Trophoblast cell (in vitro differentiated cells and primary cell): Measurements from ENCODE around the gene HUWE1.

Experiments
- DNase-seq, 2 donors: peaks; one replicate each; pipeline ENCODE4 v3.0.0-alpha.2; 2016
- H2AFZ ChIP-seq: 2 replicates; pipeline ENCODE4 v1.6.1; 2013; ENCODE audit warnings: low read length, moderate library complexity, mild to moderate bottlenecking; ENCODE audit not compliant: insufficient read depth, poor library complexity
- H2AK5ac ChIP-seq: 2 replicates; pipeline ENCODE4 v1.6.1; 2013; ENCODE audit warnings: mild to moderate bottlenecking, low read length
- H2BK120ac ChIP-seq: 2 replicates; pipeline ENCODE4 v1.6.1; 2013; ENCODE audit warnings: low read length, mild to moderate bottlenecking, moderate library complexity; ENCODE audit not compliant: insufficient read depth, poor library complexity
- H2BK12ac ChIP-seq: 2 replicates; pipeline ENCODE4 v1.6.1; 2013; ENCODE audit warnings: mild to moderate bottlenecking, low read length, moderate library complexity
- H2BK5ac ChIP-seq: 2 replicates; pipeline ENCODE4 v1.6.1; 2013; ENCODE audit warnings: low read length, low read depth, moderate library complexity, mild to moderate bottlenecking; ENCODE audit not compliant: poor library complexity
- H3K14ac ChIP-seq: 2 replicates; pipeline ENCODE4 v1.6.1; 2013; ENCODE audit warnings: mild to moderate bottlenecking, low read length
- H3K18ac ChIP-seq: 2 replicates; pipeline ENCODE4 v1.6.1; 2013; ENCODE audit warnings: mild to moderate bottlenecking, low read length
- H3K23ac ChIP-seq: 2 replicates; pipeline ENCODE4 v1.6.1; 2013; ENCODE audit warnings: low read length
- H3K27ac ChIP-seq: 2 replicates; pipeline ENCODE4 v1.5.1; 2013; ENCODE audit warnings: low read depth, mild to moderate bottlenecking, inconsistent platforms, low read length, moderate library complexity
- H3K27me3 ChIP-seq: 2 replicates; pipeline ENCODE4 v1.6.1; 2013; ENCODE audit warnings: inconsistent platforms, mild to moderate bottlenecking, low read length, moderate library complexity; ENCODE audit not compliant: insufficient read depth
- H3K36me3 ChIP-seq, 2 experiments: 1 replicate in 1 of 2; 2 replicates in 1 of 2; pipeline ENCODE4 v1.6.1; 2013; ENCODE audit warnings: low read length in 2 of 2, mild to moderate bottlenecking in 2 of 2, moderate library complexity in 1 of 2; ENCODE audit not compliant: insufficient read depth in 2 of 2, control insufficient read depth in 1 of 2
- H3K4ac ChIP-seq: 2 replicates; pipeline ENCODE4 v1.6.1; 2013; ENCODE audit warnings: low read depth, mild to moderate bottlenecking, low read length, moderate library complexity
- H3K4me1 ChIP-seq, 2 experiments: 1 replicate in 1 of 2; 2 replicates in 1 of 2; pipeline ENCODE4 v1.6.1; 2013; ENCODE audit warnings: low read length in 2 of 2, mild to moderate bottlenecking in 2 of 2, moderate library complexity in 1 of 2; ENCODE audit not compliant: insufficient read depth in 2 of 2, control insufficient read depth in 1 of 2
- H3K4me2 ChIP-seq: 2 replicates; pipeline ENCODE4 v1.6.1; 2013; ENCODE audit warnings: inconsistent platforms, mild to moderate bottlenecking, low read length, moderate library complexity
- H3K4me3 ChIP-seq: 2 replicates; pipeline ENCODE4 v1.5.1; 2013; ENCODE audit warnings: mild to moderate bottlenecking, low read depth, low read length, inconsistent platforms
- H3K79me1 ChIP-seq: one replicate; pipeline ENCODE4 v1.6.1; 2013; ENCODE audit warnings: low read length
- H3K79me2 ChIP-seq: 2 replicates; pipeline ENCODE4 v1.6.1; 2013; ENCODE audit warnings: low read length, mild to moderate bottlenecking; ENCODE audit not compliant: control insufficient read depth, insufficient read depth, poor library complexity
- H3K9ac ChIP-seq: 2 replicates; pipeline ENCODE4 v1.6.1; 2013; ENCODE audit warnings: mild to moderate bottlenecking, low read length
- H3K9me3 ChIP-seq: 2 replicates; pipeline ENCODE4 v1.6.1; 2013; ENCODE audit warnings: low read depth, mild to moderate bottlenecking, control low read depth, inconsistent platforms, low read length; ENCODE audit not compliant: insufficient read depth
- H4K12ac ChIP-seq: 2 replicates; pipeline ENCODE4 v1.6.1; 2013; ENCODE audit warnings: low read depth, mild to moderate bottlenecking, low read length, moderate library complexity
- H4K8ac ChIP-seq: 2 replicates; pipeline ENCODE4 v1.6.1; 2013; ENCODE audit warnings: low read depth, mild to moderate bottlenecking, low read length, moderate library complexity
- H4K91ac ChIP-seq: one replicate; pipeline ENCODE4 v1.6.1; 2013; ENCODE audit warnings: low read depth, mild to moderate bottlenecking, low read length, moderate library complexity
- whole genome bisulfite sequencing: extraction: QIAGEN DNeasy Blood & Tissue Kit; methylation state at CpG from one replicate; pipeline ENCODE4 v1.1.7; 2013; ENCODE audit warnings: missing lambda C conversion rate; ENCODE audit not compliant: insufficient read length, insufficient coverage; ENCODE audit errors: extremely low coverage; 5-methylcytosine and 5-hydroxymethylcytosine counted together

Gene HUWE1

DNA sequence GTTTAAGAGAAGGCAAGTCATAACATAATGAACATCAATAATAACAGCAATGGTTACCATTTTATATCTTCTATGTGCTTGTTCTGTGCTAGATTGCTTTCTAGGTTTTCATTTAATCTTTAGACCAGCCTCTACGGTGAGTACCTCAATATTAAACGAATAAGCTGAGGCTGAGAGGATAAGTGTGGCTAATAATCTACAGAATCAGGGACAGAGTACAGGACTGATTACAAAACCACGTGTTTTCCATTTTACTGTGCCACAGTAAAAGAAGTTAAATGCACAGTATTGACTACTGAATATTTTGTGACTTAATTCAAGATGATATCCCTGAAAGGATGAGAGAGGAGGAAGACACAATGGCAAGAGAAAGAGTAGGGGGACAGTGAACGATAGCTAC lies 56.3 kb downstream of the HUWE1 start:
- Histone ChIP-seq H3K9ac (no peak overlapping the region), H3K18ac (no peak overlapping the region), H3K23ac (no peak overlapping the region), H4K91ac (no peak overlapping the region), H3K4me2 (no peak overlapping the region), H3K27ac (no peak overlapping the region), H3K4me3 (no peak overlapping the region), H3K79me2 (no peaks in the 10 kb centered on the region), H3K27me3 (no peaks in the 10 kb centered on the region), H4K12ac (no peak overlapping the region), H4K8ac (no peak overlapping the region), H2BK5ac (no peak overlapping the region), H3K14ac (no peak overlapping the region), H3K9me3 (no peaks in the 10 kb centered on the region), H2AFZ (no peak overlapping the region), H3K79me1 (no peaks in the 10 kb centered on the region), H3K36me3 (peaks cover 8 to 23% of the 10 kb centered on the region in 2 experiments), H2AK5ac (no peak overlapping the region), H2BK120ac (no peak overlapping the region), H2BK12ac (no peak overlapping the region), H3K4me1 (no peaks in the 10 kb centered on the region), H3K4ac (no peak overlapping the region)
- no peak for DNase-seq
- WGBS: no CpG with 5 or more reads among the region's 4 CpGs

DNA sequence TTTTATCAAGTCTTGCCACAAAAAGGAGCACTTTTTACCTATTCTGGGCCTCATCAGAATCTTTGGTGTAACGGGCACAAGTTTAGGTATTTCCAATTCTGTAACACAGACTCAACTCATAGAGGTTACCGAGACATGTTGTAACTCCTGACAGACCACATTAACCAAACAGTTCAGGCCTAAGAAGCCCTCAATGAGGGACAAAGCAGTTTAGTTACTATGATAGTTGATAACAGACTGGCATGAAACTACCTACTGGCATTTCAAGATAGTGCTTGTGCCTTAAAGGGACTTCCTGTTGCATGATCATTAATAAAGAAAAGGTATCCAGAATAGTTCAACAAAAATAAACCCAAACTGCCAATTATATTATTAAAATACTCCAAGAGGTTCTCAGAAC lies 64.1 kb downstream of the HUWE1 start:
- Histone ChIP-seq H3K4me3 (no peak overlapping the region), H4K91ac (no peak overlapping the region), H3K4ac (no peak overlapping the region), H3K27me3 (no peaks in the 10 kb centered on the region), H3K18ac (no peak overlapping the region), H2AK5ac (no peak overlapping the region), H3K14ac (no peak overlapping the region), H3K23ac (no peak overlapping the region), H3K36me3 (peaks cover 22 to 38% of the 10 kb centered on the region in 2 experiments), H3K4me1 (no peaks in the 10 kb centered on the region), H3K4me2 (no peak overlapping the region), H3K79me1 (no peaks in the 10 kb centered on the region), H3K27ac (no peak overlapping the region), H4K12ac (no peak overlapping the region), H2BK120ac (no peak overlapping the region), H2BK12ac (no peak overlapping the region), H4K8ac (no peak overlapping the region), H2AFZ (no peak overlapping the region), H2BK5ac (no peak overlapping the region), H3K9me3 (no peaks in the 10 kb centered on the region), H3K79me2 (no peaks in the 10 kb centered on the region), H3K9ac (no peak overlapping the region)
- WGBS: no CpG with 5 or more reads among the region's 2 CpGs
- DNase-seq: no peak

GRCh38 chrX:53621418-53621986 lies 65.0 kb downstream of the HUWE1 start:
- Histone ChIP-seq H3K36me3 (peaks cover 20 to 41% of the 10 kb centered on the region in 2 experiments), H4K8ac (no peak overlapping the region), H2BK5ac (no peak overlapping the region), H4K12ac (no peak overlapping the region), H2BK12ac (no peak overlapping the region), H3K4me2 (no peak overlapping the region), H3K14ac (no peak overlapping the region), H3K9me3 (no peaks in the 10 kb centered on the region), H2BK120ac (no peak overlapping the region), H3K4me1 (no peaks in the 10 kb centered on the region), H4K91ac (no peak overlapping the region), H2AK5ac (no peak overlapping the region), H3K79me1 (no peaks in the 10 kb centered on the region), H3K4ac (no peak overlapping the region), H3K23ac (no peak overlapping the region), H2AFZ (no peak overlapping the region), H3K9ac (no peak overlapping the region), H3K18ac (no peak overlapping the region), H3K27ac (no peak overlapping the region), H3K79me2 (no peaks in the 10 kb centered on the region), H3K4me3 (no peak overlapping the region), H3K27me3 (no peaks in the 10 kb centered on the region)
- no CpG with 5 or more reads among the region's 4 CpGs for WGBS
- DNase-seq: no peak

DNA sequence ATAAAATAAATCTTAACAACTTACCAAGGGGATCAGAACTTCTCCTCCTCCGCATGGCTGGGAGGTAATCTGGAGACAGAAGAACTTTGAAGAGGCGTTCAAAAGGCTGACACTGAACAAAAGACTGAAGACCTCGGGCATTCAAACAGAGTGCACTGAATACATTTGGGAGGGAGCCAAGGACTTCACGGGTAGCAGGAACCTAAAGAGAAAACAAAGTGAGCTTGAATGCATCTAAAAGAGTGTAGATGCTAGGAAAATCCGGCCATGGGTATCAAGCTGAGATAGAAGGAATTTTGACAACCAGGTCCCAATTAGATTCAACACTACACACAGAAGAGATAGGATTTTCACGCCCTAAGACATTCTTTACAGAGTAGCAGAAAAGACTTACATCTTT lies 69.6 kb downstream of the HUWE1 start:
- WGBS: no CpG with 5 or more reads among the region's 6 CpGs
- Histone ChIP-seq H3K4me3 (no peak overlapping the region), H3K4me2 (no peak overlapping the region)

More for the DNA sequence above, 69.6 kb downstream of the HUWE1 start:
- Histone ChIP-seq H3K18ac (no peak overlapping the region), H3K79me1 (no peaks in the 10 kb centered on the region), H3K14ac (no peak overlapping the region), H2AK5ac (no peak overlapping the region), H2BK120ac (no peak overlapping the region), H2BK5ac (no peak overlapping the region), H4K8ac (no peak overlapping the region), H3K4ac (no peak overlapping the region), H2AFZ (no peak overlapping the region), H3K9me3 (no peaks in the 10 kb centered on the region), H3K27me3 (no peaks in the 10 kb centered on the region), H3K4me1 (no peaks in the 10 kb centered on the region), H3K36me3 (peaks cover 24 to 44% of the 10 kb centered on the region in 2 experiments), H3K79me2 (no peaks in the 10 kb centered on the region), H3K9ac (no peak overlapping the region), H2BK12ac (no peak overlapping the region), H4K91ac (no peak overlapping the region), H3K23ac (no peak overlapping the region), H4K12ac (no peak overlapping the region), H3K27ac (no peak overlapping the region)
- DNase-seq: no peak
